Measurements from ENCODE around the gene CLTCL1.

The CLTCL1 gene

DNA sequence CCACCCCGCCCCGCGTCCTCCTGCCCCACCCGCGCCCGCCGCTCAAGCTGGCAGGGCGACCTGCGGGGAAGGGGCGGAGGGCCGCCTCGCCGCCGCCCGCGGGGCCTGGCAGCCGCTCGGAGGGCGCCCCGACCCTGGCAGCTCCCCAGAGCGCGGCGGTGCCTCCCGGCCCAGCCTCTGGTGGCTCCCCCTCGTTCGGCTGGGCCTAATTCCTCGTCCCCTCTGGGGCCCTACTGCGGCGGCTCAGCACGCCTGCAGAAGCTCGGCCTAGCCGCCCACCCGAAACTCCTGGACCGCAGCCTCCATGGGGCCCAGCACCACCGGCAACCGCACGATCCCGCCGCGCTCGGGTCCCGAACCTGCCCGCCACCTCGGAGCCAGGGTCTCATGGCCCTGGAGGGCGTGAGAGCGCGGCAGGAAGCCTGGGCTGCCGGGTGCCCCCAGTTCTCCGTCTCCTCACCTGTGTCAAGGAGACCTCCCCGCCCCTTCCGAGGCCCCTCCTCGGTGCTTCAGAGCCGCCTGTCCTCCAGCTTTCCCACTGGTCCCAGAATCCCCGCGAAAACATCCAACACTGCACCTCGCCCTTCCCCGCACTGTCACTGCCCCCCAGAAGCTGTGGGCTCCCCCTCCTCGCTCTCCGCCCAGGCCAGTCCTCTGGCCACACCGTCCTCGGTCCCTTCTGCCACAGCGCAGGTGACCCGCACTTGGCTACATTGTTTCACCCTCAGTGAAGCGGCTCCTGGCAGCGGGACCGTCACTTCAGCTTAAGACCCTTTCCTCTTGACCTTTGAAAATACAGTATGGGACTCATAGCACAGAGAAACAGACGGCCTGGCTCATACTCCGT is 140.8 kb downstream of the CLTCL1 start:
- no peak for DNase-seq (ENCODE audit: low spot score)

DNA sequence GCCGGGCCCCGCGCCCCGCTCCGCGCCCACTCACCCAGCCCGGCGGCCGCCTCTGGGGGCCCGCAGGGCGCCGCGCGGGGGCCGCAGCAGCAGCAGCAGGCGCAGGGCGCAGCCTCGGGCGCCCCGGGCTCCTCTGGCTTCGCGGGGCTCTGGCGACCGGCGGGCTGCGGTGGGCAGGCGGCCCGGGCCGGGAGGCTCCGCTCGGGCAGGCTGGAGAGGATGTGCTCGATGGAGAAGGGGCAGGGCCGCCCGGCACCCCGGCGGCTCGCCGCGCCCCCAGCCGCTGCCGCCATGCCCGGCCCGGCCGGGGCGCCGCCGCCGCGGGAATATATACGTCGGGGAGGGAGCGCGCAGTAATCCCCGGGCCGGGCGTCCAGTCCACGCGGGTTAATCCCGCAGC is 141.5 kb downstream of the CLTCL1 start, which contains the start of gene GSC2:
GSC2 (minus strand) TSS at position 302 of the 400 bp plus-strand sequence; CDS start at position 293, 9 bp downstream.
- DNase-seq (ENCODE audit: low spot score): no peak

DNA sequence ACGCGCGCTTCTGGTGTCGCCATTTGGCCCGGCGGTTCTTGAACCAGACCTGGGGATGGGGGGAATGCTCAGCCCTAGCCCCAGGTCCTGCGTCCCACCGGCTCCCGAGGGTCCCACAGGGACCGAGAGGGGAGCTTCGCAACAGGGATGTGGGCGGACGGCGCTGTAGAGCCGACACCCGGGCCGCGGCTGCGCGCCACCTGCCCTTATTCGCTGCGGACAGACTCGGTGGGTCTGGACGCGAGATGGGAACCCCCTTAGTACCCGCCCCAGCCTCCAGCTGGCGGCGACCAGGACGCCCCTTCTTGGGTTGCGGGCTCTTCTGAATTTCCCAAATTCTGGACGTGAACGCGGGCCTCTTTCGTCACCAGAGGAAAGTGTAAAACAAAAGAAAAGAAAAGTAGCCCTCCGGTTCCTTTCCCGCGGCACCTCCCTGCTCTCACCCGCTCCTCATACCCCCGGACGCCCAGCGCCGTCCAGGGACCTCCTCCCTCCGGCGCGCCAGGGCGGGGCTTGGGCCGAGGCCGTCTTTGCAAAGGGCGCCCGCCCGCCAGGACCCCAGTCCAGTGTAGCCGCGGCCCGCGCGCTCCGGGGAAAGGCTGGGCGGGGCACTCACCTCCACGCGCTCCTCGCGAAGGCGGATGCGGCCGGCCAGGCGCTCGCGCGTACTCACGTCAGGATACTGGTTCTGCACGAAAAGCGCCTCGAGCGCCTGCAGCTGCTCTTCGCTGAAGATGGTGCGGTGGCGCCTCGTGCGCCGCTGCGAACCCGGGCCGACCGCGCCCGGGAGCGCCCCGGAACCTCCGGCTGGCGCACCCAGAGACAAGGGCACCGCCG is 142.3 kb downstream of the CLTCL1 start:
- peak; percentile 40 for DNase-seq (ENCODE audit: low spot score)

DNA sequence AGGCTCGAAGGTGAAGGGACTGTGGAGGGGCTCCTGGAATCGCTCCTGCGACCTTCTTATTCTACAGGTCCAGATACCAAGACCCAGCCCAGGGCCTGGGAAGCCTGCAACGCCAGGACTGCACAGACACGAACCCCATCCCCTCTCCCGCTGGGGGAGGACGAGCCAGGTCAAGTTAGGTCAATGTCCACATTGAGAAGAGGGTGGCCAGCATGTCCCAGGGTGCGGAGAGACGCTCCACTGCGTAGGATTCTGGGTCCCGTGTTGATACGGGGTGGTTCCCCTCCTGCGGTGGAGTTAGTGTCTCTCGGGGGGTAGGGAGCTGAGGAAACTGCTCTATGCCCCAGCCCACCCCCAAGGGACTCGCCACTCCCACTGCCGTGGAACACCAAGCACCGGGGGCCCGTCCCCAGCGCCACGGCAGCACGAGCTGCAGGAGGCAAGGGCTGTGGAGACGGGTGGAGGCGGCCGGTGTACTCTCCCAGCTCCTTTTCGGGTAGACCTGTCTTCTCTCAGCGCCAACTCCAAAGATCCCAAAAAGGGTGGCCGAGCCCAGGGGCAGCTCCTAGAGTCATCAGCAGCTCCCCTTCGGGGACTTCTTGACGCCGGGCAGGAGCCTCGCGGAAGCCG is 143.0 kb downstream of the CLTCL1 start:
- DNase-seq (ENCODE audit: low spot score): no peak

DNA sequence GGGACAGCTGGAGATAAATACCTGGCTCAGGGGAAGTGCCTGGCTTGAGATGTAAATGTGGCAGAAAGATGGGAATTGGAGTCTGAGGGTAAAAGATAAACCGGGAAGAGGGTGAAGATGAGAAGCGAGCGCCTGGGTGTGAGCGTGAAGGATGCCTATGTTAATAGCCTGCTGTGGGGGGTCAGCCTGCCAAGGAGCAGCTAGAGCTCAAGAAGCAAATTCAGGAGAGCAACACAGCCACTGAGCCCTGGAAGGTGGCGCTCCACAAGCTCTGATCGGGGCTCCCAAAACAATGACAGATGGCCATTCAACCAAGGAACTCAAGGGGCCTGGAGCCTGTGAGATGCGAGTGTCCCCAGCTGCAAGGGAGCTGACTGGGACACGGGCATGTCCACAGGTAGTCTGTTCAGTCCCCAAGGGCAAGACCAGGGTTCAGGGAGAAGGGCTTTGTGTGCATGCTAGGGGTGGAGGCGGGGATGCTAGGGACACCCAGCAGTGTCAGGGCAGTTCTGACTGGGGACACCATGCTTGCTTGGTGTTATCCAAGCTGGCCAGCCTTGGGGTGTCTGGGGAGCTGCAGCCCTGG is 144.2 kb downstream of the CLTCL1 start:
- DNase-seq (ENCODE audit: low spot score): no peak

DNA sequence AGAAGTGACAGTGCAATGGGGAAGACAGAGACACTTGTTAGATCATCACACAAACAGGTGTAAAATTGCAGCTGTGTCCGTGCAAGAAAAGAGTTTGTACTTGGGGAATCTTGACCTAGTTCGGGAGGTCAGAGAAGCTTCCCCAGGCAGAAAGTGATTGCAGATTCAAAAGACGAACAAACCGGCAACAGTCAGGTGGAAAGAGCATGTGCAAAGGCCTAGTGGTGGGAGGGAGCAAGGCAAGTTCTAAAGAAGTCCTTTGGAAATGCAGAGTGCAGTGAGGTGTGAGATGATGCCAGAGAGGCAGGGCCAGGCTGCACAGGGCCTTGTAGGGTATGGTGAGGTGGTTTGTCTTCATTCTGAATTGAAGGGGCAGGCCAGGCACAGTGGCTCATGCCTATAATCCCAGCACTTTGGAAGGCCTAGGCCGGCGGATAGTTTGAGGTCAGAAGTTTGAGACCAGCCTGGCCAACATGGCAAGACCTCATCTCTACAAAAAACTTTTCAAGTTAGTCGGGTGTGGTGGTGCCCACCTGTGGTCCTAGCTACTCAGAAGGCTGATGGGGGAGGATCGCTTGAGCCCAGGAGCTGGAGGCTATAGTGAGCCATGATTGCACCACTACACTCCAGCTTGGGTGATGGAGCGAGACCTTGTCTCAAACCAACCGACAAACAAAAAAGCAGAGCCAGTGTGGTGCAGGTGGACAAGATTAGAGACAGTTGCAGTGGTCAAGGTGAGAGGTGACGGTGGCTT is 145.1 kb downstream of the CLTCL1 start:
- no peak for DNase-seq (ENCODE audit: low spot score)

DNA sequence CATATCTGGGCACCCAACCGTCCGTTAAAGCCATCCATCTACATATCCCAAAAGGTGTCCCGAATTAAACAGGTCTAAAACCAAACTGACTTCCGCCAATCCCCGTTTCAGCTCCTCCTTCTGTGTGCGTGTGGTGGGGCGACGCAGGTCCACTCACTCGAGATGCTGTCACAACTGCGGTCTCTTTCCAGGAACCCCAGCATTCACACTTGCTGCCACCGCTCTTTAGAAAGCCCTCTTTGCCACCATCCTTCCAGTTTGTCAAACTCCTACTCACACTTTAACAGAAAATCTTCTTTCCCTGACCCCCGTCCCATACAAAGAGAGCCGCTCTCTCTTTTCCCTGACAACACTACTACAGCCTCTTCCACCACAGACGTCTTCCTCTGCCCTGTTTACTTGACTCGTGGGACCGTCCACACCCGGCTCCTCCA is 147.5 kb downstream of the CLTCL1 start:
- DNase-seq (ENCODE audit: low spot score): peak; percentile 40

DNA sequence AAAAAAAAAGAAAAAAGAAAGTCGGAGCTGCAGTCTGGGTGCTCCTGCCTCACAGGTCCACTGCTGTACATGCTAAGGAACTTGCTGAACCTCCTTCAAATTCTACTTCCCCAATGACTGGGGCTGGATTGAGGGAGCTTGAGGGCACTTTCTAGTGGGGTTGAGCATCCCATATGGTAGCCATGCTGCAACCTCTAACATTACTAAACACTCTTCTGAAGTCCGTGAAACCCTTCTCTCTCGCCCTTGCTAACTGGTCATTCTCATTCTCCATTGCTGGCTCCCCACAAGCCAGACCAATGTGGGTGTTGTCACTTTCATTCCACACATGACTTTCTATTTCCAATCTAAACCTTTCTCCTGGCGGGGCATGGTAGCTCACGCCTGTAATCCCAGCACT is 148.3 kb downstream of the CLTCL1 start:
- DNase-seq (ENCODE audit: low spot score): no peak

DNA sequence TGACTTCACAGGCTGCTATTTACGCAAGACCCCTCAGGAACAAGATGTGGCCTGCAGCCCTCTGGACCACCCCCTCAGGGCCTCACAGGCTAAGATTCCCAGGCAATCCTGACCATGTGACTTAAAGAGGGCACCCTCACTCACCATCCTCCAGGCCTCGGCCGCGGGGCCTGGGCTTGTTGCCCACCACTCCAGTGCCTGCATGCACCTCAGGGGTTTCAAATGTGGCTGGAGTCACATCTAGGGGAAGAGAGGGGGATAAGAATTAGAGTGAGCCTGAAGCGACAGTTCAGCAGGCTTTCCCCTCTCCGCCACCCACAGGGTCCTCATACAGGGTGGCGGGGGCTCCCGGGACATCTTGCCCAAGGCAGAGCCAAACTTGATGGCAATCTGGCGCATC is 149.1 kb downstream of the CLTCL1 start:
- no peak for DNase-seq (ENCODE audit: low spot score)

DNA sequence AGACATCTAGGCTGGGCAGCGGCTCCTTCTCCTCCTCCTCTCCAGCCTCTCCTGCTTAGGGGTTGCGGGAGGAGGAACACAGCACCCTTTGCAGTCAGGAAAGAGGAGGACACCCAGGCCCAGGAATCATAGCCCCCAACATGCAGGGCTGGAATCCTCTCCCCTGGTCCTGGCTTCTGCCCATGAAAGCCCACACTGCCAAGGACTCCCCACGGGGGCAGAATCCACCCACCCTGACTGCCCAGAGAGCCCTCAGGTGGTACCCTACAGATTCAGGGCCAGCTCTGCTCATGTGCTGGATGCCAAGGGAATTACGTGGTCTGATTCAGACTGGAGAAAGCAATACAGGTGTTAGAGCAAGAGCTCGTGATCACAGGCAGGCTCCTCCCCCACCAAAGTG is 151.5 kb downstream of the CLTCL1 start:
- no peak for DNase-seq (ENCODE audit: low spot score)

DNA sequence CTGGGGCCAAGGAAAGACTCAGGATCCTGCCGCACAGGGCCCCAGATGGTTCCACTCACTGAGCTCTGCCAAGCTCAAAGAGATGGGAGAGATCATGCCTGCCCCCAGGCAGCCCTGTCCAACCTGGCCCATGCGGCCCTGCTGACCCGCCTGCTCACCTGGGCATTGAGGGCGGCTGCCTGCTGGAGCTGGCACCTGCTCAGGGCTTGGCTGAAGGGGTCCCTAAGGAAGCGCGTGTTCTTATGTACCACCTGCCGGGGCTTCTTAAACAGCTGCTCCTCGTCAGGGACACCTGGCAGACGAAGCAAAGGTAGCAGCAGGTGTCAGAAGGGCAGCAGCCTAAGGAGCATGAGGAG is 152.5 kb downstream of the CLTCL1 start:
- no peak for DNase-seq (ENCODE audit: low spot score)

DNA sequence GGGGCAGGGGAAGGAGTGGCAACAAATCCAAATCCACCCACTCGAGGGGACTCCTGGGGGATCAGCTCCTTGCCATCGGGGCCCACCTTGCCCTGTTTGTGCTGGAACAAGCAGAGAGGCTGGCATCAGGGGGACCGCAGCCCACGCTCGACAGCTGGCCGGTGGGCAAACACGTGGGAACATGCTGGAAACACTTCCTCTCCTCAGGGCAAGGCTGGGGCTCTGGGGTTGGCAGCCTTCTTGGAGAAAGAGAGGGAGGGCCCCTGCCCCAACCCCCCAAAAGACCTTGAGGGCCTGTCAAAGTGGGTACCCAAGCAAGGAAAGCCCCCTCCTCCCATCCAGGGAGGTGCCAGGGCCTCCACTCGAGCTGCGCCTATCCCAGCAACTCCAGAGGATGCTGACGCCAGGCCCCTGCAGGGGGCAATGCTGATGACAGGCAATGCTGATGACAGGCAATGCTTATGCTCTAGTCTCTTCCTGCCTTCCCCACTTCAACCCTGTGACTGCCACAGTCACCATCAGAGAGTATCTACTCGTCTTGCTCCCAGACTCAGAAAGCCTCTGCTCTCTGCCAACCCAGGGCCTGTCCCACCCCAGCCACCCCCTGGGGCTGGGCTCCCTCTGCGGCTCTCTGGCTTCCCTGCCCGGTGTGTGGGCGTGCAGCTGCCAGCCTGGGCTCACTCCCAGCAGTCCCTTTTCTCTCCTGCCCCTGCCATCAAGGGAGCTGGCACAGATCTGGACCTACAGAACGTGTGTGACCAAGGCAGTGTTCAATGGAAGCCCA is 153.1 kb downstream of the CLTCL1 start:
- DNase-seq (ENCODE audit: low spot score): no peak

DNA sequence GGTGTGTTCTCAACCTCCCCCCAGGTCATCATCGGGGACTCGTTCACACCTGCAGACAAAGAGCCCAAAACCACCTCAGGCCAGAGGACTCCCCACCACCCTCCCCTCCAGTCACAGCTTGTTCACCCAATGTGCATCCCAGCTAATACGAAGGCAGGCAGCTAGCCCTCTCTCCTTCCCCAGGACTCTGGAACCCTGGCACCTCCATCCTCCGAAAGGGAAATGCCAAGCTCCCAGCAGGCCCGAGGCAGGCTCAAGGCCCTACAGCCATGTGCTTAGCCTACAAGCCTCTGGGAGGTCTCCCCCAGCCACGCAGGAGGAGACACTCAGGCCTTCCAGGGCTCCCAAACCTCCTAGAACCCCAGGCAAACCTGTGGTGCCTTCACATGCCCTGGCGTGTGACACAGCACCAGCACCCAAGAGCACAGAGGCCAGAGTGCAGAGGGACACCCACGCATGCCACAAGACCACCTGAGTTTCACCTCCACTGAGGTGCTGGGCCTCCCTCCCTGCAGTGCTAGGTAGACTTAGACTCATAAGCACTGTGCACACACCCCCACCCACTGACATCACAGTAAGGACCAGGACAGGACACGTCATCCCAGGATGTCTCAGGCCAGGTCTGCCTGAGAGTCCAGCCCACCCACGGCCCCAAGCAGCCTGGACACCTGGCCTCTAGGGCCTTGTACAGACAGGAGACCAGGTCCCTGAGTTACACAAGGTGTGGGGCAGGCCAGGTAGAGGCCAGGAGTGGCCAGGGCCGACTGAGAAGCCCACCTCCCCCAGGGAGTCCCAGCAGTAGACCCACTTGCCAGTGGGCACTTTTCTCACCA is 153.9 kb downstream of the CLTCL1 start:
- DNase-seq (ENCODE audit: low spot score): no peak

DNA sequence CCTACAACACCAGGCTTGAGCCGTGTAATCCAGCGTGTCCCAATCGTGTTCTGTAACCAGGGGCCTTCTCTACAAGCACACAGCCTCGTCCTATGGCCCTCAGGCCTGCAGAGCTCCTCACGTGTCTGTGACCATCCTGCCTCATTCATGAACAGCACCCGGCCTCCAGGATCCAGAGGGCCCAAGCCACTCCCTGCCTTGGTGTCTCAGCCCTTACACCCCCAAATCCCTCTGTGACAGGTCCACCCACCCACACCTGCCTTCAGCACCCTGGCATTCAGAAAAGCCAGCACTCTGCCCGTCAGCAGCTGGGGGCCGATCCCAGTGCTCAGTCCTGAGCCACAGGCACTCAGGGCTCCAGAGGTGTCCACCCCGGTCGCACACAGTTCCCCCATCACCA is 154.6 kb downstream of the CLTCL1 start:
- DNase-seq (ENCODE audit: low spot score): no peak

DNA sequence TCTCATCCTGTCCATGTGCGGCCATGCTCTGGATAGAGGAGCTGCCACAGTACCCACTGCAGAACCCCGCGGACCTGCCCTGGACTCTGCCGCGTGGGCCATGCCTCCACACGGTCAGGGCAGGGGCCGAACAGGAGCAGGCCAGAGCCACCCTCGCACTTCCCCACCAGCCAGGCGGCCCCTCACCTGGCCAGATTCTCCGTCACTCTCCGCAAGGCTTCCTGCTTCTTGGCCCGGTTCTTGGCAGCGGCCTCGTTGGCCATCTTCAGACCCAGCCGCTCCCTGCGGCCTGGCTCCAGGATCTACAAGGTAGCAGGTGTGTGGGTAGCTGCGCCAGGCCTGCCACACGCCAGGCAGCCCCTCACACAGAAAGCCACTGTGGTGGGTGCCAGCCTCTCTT is 156.6 kb downstream of the CLTCL1 start:
- no peak for DNase-seq (ENCODE audit: low spot score)

DNA sequence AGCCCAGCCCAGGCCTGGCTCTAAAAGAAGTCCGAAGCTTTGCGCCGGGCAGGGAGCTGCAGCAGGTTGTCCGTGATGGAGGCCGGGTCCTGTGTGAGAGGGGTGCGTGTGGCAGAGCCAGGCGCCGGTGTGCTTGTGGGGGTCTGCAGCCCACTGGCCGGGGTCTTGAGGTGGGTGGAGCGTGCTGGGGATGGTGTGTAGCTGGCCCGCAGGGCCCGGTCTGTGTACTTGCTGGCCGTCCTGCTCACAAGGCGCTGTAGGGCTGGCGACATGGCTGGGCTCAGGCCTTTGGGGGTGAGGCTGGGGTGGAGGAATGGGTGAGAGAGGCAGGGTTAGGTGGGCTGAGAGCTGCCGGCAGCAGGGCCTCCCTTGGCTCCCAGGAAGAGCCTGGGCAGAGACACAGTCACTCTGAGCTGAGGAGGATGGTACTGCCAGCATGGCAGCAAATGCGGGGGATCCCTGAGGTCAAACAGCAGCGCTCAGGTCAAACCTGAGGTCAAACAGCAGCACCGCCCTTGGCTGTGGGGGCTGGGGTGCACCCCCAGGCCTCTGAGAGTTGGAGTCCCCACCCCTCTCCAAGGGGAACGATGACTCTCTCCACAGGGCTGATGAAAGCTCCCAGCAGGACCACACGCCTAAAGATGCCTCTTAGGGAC is 157.2 kb downstream of the CLTCL1 start:
- DNase-seq (ENCODE audit: low spot score): no peak

DNA sequence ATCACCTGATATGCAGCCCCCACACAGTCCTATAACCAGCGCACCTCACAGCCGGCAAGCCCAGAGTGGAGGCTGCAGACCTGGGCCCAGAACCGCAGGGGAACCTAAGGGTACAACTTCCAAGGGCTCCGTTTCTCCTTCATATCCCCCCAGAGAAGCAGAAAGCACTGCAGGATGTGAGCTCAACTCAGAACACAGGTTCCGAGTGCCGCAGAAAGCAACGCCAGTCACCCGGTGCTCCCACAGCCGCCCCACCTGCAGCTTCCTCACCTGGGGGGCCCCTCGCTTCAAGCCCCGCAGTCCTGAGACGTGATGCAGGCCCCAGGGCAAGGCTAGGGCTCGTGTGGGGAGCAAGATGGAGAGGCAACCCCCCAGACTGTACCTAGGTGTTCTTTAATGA is 158.0 kb downstream of the CLTCL1 start:
- no peak for DNase-seq (ENCODE audit: low spot score)

DNA sequence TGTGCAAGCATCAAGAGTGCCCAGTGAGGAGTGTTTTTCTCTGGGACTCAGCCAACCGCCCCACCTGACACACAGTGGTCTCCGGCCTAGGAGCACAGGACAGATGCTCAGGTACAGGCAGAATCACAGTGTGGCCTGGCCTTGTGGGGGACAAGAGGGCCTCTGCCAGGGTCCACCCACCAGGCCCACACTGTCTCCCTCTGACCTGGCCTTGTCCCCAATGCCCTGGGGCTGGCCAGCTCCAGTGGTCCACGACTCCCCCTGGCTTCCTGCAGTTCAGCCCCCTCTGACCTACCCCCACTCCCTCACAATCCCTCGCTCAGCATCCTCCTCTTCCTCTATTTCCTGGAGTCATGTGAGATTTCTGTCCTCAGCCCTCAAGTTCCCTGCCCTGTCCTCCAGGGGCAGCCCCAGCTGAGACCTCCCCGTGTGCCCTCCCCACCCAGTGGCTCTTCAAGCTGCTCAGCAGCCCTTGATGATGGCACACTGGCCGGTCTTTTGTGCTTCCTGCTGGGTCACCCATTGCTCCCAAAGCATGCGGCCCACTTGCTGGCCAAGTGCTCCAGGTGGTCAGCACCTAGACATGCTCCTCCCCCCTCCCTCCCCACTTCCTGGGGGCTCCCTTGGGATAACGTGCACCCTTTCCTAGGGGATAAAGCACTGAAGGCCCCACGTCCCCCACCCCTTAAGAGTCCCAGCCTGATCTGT is 158.7 kb downstream of the CLTCL1 start:
- no peak for DNase-seq (ENCODE audit: low spot score)

DNA sequence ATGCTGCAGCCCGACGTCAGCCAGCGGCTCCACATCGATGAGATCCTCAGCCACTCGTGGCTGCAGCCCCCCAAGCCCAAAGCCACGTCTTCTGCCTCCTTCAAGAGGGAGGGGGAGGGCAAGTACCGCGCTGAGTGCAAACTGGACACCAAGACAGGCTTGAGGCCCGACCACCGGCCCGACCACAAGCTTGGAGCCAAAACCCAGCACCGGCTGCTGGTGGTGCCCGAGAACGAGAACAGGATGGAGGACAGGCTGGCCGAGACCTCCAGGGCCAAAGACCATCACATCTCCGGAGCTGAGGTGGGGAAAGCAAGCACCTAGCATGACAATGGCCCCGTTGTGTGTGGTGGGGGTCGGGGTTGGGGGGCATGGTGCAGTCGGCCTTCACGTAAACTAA is 159.4 kb downstream of the CLTCL1 start:
- DNase-seq (ENCODE audit: low spot score): no peak
